Stimulated activated CD8-positive, alpha-beta memory T cell treated with anti-CD3 and anti-CD28 coated beads, Interleukin-7, amount 100 ng/mL, for 24 hours (primary cell): Measurements from ENCODE around the gene ADPRHL1.
"Not testable (repeated sequence)": the region's sequence is repeated elsewhere in the genome, so short reads cannot be mapped to it uniquely, and the experiment has no call there.

Experiments used
- DNase-seq: peaks from one replicate; pipeline ENCODE4 v3.0.0-alpha.2; 2020; ENCODE audit warnings: low read depth

The ADPRHL1 gene

GRCh38 chr13:113479179-113479578 is 25.9 kb upstream of the ADPRHL1 start:
- DNase-seq, result no peak

DNA sequence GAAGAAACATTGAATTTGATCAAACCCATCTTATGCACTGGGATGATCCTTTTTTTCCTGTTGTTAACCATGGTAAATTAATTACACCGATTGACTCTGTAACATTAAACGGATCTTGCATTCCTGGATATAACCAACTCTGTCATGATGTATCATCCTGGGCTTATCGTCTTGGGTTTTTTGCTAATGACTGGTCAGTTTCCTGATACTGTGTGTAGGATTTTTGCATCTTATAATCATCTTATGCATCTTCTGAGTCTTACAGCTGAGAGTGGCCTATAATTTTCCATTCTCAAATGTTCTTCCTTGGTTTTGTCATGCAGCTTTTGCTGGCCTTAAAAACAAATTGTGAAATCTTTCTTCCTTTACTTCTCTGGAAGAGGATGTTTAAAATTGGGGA is 24.4 kb upstream of the ADPRHL1 start:
- no peak for DNase-seq

DNA sequence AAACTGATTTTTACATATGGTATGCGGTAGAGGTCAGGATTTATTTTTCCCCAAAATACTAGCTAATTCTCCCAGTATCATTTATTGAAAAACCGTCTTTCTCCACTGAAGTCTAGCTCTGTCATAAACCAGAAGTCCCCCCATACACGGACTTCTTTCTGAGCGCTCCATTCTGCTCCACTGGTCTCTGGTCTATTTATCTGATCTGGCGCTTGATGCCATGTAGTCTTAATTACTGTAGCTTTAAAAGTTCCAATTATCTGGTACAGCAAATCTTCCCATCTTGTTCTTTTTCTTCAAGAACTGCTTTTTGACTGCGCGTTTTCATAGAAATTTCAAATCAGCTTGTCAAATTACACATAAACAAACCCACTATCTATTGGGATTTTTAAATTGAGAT is 23.5 kb upstream of the ADPRHL1 start:
- no peak for DNase-seq

GRCh38 chr13:113475911-113476310 is 22.6 kb upstream of the ADPRHL1 start:
- DNase-seq, result no peak

GRCh38 chr13:113475280-113475679 is 22.0 kb upstream of the ADPRHL1 start:
- DNase-seq, result no peak

DNA sequence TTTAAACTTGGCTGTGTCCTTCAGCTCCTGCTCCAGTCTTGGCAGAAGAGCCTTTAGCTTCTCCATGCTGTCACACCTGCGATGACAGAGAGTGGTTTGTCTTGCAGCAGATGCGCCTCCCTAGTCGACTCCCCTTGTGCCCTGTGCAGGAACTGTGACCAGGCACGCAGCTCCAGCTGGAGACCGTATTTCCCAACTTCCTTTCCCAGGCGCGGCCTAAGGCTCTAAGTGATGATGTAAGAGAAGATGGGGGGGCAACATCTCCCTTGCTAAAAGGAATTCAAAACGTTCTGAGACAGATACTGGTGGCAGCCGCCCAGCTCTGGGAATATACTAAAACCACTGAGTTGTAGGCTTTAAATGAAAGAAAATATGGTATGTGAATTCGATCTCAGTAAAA is 20.9 kb upstream of the ADPRHL1 start:
- no peak for DNase-seq

GRCh38 chr13:113472355-113473025 is 19.2 kb upstream of the ADPRHL1 start:
- DNase-seq, result no peak

DNA sequence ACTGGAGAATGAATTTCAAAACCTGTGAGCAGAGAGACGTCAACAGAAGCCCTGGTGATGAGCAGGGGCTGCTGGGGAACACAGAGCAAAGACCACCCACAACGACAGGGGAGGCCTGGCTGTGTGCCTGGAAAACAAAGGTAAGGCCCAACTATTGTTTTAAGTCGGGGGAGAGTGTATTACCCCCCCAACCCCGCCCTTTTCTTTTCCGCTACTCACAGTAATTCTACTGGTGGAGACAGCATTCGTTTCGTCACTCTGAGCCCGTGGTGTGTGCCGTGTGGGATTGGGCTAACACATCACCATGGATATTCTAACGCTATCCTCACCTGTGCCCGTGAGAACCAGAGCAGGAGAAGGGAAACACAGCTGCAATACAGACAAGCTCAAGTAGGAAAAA is 18.6 kb upstream of the ADPRHL1 start:
- no peak for DNase-seq

DNA sequence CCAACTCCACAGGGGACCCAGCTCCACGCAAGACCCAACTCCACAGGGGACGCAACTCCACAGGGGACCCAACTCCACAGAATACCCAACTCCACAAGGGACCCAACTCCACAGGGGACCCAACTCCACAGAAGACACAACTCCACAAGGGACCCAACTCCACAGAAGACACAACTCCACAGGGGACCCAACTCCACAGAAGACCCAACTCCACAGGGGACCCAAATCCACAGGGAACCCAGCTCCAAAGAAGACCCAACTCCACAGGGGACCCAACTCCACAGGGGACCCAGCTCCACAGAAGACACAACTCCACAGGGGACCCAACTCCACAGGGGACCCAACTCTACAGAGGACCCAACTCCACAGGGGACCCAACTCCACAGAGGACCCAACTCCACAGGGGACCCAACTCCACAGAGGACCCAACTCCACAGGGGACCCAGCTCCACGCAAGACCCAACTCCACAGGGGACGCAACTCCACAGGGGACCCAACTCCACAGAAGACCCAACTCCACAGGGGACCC is 17.4 kb upstream of the ADPRHL1 start:
- not testable (repeated sequence) for DNase-seq

DNA sequence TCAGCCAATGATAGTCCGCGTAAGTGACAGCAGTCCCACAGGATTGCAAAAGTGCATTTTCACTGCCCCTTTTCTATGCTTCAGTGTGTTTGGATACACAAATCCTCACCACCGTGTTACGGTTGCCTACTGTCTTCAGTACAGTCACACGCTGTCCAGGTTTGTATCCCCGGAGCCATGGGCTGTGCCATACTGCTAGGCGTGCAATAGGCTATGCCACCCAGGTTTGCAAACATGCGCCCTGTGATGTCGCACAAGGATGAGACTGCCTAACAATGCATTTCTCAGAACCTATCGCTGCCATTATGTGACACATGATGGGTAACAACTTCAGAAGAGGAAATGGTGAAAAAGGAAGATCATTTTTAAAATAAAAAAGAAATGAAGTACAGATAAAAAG is 16.8 kb upstream of the ADPRHL1 start:
- DNase-seq, result no peak

- DNase-seq, result no peak
Measured at GRCh38 chr13:113469582-113469981, 16.3 kb upstream of the ADPRHL1 start.

DNA sequence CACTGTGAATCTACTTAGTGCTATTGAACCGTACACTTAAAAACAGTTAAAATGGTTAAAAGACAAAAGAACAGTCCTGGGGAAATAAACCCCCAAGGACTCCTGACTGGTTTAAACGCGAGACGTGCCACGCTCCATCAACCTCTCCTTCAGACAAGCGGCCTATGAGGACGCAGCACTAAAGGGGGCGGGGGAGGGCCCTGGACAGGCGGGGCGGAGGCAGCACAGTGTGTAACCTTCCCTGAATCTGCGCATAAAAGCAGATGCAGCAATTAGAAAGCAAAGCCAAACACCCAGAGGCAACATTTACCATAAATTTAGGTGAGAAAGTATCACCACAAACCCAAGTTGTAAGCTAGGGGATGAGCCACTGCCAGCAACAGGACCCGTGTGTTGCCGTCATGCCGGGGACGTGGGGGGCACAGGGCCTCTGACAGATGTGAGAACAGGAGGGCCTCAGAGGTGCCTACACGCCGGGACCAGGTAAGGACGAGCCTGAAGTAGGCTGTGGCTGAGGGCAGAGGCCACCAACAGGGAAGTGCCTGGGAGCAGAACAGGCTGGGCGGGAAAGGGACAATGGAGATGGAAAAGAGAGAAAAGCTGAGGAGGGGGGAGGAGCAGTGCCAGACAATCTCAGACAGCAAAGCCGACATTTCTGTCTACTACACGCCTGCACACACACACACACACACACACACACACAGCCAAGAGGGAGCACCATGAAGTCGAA is 15.3 kb upstream of the ADPRHL1 start:
- no peak for DNase-seq

- no peak for DNase-seq
Measured at GRCh38 chr13:113468029-113468428, 14.7 kb upstream of the ADPRHL1 start.

GRCh38 chr13:113466383-113466782 is 13.1 kb upstream of the ADPRHL1 start:
- no peak for DNase-seq

GRCh38 chr13:113465300-113465699 is 12.0 kb upstream of the ADPRHL1 start:
- no peak for DNase-seq

GRCh38 chr13:113464476-113464875 is 11.2 kb upstream of the ADPRHL1 start:
- DNase-seq, result no peak

DNA sequence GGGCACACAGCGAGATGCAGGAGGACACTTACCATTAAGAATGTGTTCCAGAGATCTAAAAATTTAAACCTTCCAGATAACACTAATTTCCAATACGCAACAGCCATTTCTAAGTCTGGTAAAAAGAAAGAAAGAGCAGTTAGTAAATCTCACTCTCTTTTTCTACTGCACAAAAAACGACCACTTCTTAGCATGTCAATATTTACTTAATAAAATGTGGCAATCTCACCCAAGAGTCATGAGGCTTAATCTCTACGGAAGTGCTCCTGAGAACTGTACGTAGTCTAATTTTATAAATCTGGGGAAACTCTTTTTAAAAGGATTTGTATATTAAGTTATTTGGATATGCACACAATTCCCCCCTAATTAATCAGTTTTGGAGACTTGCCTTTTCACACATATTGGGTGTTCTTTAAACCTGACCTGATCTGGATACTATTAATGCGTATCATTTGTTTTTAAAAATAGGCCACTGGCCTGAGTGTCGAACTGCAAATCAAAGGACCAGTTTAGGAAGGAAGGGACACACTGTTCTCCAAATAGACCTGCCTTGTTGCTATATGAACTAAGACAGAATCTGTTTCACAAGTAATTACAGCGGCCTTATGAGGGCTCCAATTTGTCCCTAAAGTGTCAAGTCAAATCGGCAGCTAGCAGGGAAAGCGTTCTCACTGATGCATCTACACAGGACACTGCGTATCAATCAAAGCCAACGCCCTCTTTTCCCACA is 7.9 kb upstream of the ADPRHL1 start:
- DNase-seq, result no peak

DNA sequence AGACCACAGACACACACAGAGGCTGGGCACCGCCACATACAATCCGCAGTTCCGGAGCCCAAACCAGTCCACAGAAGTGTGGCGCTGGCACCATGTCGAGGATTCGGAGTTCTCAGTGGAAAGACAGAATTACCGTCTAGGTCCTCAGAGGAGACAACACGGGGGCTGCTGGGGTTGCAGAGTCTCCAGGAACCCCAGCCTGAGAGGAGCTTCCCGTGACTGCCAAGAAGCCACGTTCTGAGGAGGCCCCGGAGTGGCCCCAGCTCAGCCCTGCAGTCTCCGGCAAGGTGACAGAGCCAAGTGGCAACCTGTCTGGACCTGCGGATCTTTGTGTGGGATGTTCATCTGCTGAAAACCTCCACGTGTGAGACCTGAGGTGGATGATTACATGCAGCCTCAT is 7.3 kb upstream of the ADPRHL1 start:
- DNase-seq, result no peak

- DNase-seq, result no peak
Measured at GRCh38 chr13:113460064-113460555, 6.8 kb upstream of the ADPRHL1 start.

DNA sequence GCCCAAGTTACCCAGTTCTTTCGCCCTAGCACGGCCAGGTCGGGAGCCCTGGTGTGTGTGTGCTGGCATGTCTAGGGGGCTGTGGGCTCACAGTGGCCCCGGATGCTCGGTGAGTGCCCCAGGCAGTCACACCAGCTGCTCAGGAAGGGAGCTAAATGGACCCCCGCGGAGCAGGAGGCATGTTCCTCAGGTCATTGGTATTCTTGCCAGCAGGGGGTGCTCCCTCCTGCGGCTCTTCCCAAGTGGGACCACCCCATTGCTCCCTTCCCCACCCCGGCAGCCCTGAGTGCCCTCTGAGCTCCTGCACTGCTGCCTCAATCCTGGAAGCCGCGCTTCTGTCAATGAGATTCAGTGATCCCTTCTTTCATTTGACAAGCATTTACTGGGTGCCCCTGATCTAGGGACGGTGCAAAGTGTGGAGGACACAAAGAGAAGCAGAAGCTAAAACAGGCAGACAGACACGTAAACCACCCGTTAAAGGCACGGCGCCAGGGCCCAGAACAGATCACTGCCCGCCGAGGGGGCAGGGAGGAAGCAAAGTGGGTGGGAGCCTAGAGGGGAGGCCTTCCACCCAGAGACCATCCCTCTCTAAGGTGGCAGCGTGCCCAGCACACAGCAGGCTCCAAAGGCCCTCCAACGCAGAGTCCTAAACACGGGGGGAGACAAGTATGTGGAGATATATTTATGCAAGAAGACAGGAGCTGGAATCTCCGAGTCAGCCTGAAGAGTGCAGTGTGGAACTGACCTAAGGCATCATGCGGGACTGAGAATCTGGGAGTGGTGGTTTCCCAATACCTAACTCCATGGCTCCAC is 5.2 kb upstream of the ADPRHL1 start:
- no peak for DNase-seq

GRCh38 chr13:113457510-113457909 is 4.2 kb upstream of the ADPRHL1 start:
- DNase-seq, result no peak
